Mononuclear cell (primary cell): ENCODE measurements around the gene MATR3. TPM values are rescaled to one million over a fixed set of nuclear protein-coding genes. Genes with fewer than 3 reads are reported as not detected.
A peak's percentile ranks its signal among the peaks of the same experiment; 100 is the strongest.
"Not testable (repeated sequence)": the region's sequence is repeated elsewhere in the genome, so short reads cannot be mapped to it uniquely, and the experiment has no call there.

Source experiments
- H3K27me3 ChIP-seq: 2 replicates; pipeline ENCODE4 v1.6.0; 2011; ENCODE audit warnings: low read length, control low read depth; ENCODE audit not compliant: insufficient read depth
- H3K4me1 ChIP-seq: 2 replicates; pipeline ENCODE4 v1.5.1; 2011; ENCODE audit warnings: mild to moderate bottlenecking, low read length, control low read depth; ENCODE audit not compliant: insufficient read depth
- H3K4me3 ChIP-seq: 2 replicates; pipeline ENCODE4 v1.5.1; 2011; ENCODE audit warnings: mild to moderate bottlenecking, low read length, moderate library complexity
- H3K9me3 ChIP-seq: 2 replicates; pipeline ENCODE4 v1.5.1; 2011; ENCODE audit warnings: low read depth, mild to moderate bottlenecking, control low read depth, low read length
- total RNA-seq: library from RNA; depleted of rRNA; stranded (reverse); fragments of >200 nt; gene quantifications from one replicate; pipeline ENCODE4 v1.2.3, GENCODE V29; 2012

The MATR3 gene
- total RNA-seq, 1 donor = 691 TPM

DNA sequence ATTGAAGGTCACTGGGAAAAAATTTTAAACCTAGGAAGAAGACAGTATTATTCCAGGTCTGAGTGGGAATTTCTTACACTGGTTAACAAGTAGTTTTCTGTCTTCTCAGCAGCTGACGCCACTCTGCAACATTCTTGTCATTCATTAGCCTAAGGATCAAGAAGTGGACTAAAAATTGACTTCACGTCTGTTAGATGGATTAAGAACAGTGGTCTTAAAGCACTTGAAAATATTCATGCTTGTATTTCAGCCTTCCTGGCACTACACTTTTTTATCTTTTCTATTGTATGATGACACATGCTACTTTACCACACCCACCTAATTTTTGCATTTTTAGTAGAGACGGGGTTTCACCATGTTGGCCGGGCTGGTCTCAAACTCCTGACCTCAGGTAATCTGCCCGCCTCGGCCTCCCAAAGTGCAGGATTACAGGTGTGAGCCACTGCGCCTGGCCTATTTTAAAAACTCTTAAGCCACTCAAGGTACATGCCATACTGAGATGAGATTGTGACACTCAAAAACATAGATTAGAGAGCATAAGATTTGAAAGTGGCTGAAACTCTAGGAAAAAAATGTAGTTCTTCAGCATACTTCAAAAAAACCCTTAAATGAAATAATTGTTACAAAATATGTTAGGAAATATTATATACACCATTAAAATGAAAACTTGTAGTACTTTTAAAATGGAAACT lies 8.4 kb downstream of the MATR3 start:
- Histone ChIP-seq H3K4me3 (no peak overlapping the region), H3K4me1 (peaks cover 48% of the 10 kb centered on the region), H3K9me3 (no peaks in the 10 kb centered on the region), H3K27me3 (no peaks in the 10 kb centered on the region)

DNA sequence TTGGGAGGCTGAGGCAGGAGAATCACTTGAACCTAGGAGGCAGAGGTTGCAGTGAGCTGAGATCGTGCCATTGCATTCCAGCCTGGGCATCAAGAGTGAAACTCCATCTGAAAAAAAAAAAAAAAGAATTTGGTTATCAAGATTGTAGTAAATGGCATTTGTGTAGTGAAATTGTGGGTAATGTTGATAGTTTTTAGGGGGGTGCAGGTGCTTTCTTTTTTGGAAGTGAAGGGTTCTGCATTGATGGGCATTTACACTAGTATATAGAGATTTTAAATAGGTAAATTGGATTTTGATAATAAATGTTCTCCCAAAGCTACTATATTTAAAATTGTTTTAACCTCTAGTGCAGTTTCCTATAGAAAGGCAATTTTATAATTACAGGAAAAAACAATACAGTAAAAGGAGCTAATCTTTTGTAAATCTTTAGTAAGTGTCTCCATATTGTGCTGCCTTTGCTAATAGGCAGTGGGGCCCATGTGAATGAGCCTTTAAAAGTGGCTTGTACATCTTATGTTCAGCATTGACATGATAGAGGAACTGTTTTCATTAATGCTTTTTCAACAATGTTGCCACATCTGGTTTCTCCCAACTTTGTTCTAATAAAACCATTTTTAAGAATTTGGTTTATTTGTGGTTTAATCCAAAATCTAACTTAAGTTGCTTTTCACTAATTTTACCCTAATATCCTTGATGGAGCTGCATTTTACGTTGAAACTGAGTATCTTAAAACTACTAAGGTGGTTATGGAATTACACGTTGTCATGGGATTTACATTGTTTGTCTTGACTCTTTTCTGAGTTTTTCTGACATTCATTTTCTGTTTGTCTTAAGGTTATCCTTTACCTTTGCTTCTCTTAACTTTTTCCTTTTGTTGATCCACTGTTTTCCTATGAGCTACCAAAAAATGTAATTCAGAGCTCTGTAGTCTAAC lies 11.1 kb downstream of the MATR3 start:
- H3K9me3 ChIP-seq = no peaks in the 10 kb centered on the region
- no peak overlapping the region for H3K4me3 ChIP-seq
- H3K27me3 ChIP-seq = no peaks in the 10 kb centered on the region
- H3K4me1 ChIP-seq = peaks cover 40% of the 10 kb centered on the region

DNA sequence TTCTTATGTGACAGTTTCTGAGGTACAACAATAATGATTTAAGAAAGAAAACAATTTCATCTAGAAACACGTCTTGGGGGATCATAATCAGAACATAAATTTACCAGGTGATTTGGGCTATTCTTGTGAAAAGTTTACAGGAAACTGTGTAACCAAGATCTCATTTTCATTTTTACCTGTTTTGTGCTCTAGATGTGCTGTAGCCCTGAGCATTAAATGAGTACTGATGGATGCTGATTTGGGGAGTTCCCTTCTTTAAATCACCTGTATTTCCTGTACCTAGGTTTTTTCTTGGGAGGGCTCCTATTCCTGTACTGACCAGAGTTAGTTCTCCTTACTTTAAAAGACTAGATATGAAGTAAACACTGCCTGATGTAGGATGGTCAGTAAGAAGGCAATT lies 12.7 kb downstream of the MATR3 start:
- Histone ChIP-seq H3K4me1 (peaks cover 33% of the 10 kb centered on the region), H3K9me3 (no peaks in the 10 kb centered on the region), H3K4me3 (no peak overlapping the region), H3K27me3 (no peaks in the 10 kb centered on the region)

DNA sequence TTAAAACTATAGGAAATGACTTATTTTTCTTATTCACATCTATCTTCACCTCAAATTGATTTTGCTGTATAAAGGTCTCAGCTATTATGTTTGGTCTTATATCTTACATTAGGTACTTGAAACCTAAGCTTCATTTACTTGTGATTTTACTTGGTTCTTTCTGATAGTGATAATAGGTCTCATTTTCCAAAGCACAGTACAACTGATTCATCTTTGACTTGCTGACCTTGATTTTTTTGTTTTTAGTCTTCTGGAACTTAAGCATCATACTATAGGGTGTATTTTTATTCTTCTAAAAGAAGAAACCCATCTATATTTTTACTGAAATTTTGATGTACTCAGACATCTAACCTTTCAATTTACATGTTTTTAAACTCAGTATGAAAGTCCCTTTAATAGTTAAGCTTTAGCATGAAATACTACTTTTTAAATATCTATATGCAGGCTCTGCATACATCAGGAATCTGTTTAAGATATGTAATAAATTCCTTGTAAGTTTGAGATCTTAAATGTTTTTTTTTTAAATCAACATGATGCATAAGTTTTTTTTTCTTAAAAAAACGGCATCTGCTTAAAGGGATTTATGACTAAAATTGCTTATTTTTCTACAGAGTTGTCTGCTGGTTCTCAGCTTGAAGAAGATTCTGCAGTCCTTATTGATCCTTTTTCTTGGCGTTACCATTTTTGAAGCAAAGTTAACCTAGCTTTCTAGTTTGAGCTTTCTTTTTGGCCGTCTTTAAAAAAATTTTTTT lies 13.3 kb downstream of the MATR3 start:
- Histone ChIP-seq H3K9me3 (no peaks in the 10 kb centered on the region), H3K27me3 (no peaks in the 10 kb centered on the region), H3K4me1 (peaks cover 35% of the 10 kb centered on the region), H3K4me3 (no peak overlapping the region)

DNA sequence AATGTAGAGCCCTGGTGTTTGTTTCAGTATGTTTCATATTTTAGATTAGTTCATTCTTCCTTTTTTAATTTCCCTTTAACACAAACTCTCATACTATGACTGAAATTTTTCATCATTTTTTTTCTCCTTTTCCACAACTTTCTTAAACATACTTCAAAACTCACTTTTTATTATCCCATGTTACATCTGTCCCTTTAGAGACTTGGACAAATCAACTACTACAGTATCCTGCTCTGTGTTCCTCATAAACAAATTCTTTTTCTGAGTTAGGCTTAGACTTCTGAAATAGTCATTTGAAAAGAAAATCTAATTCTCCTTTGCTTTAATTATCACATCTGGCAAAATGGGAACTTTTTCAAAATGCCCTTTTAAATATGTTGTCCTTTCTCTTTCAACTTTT lies 15.3 kb downstream of the MATR3 start:
- Histone ChIP-seq H3K4me3 (no peak overlapping the region), H3K9me3 (no peaks in the 10 kb centered on the region), H3K4me1 (peaks cover 34% of the 10 kb centered on the region), H3K27me3 (no peaks in the 10 kb centered on the region)

DNA sequence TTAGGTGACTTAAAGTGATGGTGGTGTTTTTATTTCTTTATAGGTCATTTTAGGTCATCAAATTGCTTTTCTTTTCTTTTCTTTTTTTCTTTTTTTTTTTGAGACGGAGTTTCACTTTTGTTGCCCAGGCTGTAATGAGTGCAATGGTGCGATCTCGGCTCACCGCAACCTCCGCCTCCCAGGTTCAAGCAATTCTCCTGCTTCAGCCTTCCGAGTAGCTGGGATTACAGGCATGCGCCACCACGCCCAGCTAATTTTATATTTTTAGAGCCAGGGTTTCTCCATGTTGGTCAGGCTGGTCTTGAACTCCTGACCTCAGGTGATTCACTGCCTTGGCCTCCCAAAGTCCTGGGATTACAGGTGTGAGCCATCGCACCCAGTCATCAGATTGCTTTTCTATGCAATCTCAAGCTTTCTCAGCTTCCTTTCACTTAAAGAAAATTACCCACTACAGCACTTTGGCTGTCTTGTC lies 17.2 kb downstream of the MATR3 start:
- H3K9me3 ChIP-seq, H3K27me3 ChIP-seq, H3K4me3 ChIP-seq: not testable (repeated sequence)
- peaks cover 30% of the 10 kb centered on the region for H3K4me1 ChIP-seq

DNA sequence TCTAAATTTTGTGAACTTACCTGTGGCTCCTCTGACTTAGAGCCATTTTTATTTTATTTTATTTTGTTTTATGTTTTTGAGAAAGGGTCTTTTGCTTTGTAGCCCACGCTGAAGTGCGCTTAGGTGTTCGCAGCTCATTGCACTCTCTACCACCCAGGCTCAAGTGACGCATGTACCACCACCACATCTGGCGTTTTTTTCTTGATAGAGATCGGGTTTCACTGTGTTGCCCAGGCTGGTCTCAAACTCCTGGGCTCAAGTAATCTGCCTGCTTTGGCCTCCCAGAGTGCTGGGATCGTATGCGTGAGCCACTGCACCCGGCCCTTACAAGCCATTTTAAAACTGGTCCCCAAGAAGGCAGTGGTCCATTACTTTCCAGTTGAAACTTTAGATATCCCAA lies 18.5 kb downstream of the MATR3 start:
- Histone ChIP-seq H3K9me3 (no peaks in the 10 kb centered on the region), H3K4me3 (no peak overlapping the region), H3K27me3 (no peaks in the 10 kb centered on the region), H3K4me1 (peaks cover 30% of the 10 kb centered on the region)

DNA sequence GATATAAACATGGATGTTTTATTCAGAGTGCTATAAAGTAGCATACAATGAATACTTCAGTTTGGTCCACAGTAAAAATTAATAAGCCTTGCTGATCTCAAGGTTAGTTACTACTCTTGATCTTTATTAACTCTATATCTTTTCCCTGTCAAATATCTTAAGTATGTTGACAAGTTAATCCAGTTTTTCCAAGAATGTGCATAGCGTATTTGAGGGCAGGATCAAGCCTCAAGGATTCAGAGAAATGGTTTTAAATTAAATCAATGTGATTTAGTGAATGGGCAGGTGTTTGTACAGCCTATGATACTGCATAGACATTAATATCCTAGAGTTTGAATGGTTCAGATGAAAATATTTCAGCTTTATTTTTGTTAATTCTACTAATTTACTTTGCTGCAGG lies 20.7 kb downstream of the MATR3 start:
- Histone ChIP-seq H3K4me1 (peaks cover 21% of the 10 kb centered on the region), H3K4me3 (no peak overlapping the region), H3K9me3 (no peaks in the 10 kb centered on the region), H3K27me3 (no peaks in the 10 kb centered on the region)

DNA sequence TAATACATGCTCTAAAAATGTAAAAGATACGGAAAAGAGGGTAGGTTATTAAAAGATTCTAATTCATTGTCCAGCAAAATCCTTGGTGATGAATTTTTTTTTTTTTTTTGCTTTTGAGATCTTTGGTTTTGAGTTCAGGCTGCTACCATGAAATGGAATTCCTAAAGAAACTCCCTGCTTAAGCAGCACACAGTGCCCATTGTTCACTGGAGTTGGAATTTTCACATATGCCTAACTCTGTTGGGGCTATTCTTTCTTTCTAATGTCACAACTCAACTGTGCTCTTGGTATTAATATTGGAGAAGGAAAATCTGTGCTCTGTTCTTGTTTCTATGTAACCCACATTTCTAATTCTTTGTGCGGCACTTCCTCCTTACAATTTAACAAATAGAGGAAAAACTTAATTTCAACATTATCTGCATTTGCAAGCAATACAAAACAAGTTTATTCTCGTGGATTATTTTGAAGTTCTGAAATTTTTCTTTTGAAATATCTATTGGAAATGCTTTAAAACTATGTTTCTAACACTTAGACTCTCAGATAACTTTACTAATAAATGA lies 21.6 kb downstream of the MATR3 start:
- no peak overlapping the region for H3K4me3 ChIP-seq
- no peaks in the 10 kb centered on the region for H3K27me3 ChIP-seq
- peaks cover 21% of the 10 kb centered on the region for H3K4me1 ChIP-seq
- H3K9me3 ChIP-seq = no peaks in the 10 kb centered on the region

DNA sequence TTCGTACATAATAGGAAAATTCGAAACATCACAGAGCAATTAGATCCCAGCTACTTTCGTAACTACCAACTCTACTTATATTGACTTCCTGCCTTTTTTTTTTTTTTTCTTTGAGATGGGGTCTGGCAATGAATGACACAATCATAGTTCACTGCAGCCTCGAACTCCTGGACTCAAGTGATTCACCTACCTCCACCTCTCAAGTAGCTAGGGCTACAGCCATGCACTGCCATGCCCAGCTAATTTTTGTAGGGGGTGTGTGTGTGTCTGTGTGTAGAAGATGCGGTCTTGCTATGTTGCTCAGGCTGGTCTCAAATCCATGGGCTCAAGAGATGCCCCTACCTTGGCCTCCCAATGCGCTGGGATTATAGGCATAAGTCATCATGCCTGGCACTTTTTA lies 42.3 kb downstream of the MATR3 start:
- Histone ChIP-seq H3K4me3 (no peak overlapping the region), H3K4me1 (peaks cover 3% of the 10 kb centered on the region), H3K9me3 (no peaks in the 10 kb centered on the region), H3K27me3 (no peaks in the 10 kb centered on the region)

DNA sequence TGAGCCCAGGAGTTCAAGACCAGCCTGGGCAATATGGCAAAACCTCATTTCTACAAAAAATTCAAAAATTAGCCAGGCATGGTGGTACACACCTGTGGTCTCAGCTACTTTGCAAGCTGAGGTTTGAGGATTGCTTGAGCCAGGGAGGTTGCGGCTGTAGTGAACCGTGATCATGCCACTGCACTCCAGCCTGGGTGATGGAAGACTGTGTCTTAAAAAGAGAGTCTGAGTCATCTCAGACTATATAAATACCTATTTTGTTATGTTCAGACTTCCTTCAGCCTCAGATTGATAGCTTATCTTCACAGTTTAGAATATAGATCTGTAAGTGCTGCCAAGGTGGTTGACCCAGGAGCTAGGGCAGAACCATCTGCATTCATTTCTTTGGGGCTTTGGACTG lies 46.5 kb downstream of the MATR3 start:
- Histone ChIP-seq H3K9me3 (no peaks in the 10 kb centered on the region), H3K27me3 (no peaks in the 10 kb centered on the region), H3K4me3 (no peak overlapping the region), H3K4me1 (peaks cover 38% of the 10 kb centered on the region)

DNA sequence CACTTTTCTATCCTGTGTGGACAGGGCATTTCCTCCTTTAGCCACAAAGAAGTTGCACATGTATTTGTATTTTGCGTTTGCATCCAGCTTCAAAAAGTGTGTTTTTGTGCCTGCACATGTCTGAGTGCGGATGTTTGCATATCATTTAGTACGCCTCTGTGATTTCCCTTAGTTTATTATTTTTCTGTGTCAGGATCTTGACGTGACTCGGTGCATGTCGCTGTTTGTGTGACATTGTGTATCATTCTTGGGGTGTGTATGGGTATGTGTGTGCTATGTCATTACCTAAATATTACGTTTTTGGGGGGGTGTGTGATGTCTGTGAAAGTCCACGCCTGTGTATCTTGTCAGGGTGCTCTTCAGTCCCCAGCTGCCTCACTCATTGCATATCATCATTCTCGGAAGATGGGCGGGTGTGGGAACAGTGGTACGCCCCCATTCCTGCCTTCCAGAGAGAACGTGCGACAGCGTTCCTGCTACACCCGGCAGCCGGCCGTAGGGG lies 47.7 kb downstream of the MATR3 start:
- H3K4me3 ChIP-seq = peak overlapping the region; percentile 97

DNA sequence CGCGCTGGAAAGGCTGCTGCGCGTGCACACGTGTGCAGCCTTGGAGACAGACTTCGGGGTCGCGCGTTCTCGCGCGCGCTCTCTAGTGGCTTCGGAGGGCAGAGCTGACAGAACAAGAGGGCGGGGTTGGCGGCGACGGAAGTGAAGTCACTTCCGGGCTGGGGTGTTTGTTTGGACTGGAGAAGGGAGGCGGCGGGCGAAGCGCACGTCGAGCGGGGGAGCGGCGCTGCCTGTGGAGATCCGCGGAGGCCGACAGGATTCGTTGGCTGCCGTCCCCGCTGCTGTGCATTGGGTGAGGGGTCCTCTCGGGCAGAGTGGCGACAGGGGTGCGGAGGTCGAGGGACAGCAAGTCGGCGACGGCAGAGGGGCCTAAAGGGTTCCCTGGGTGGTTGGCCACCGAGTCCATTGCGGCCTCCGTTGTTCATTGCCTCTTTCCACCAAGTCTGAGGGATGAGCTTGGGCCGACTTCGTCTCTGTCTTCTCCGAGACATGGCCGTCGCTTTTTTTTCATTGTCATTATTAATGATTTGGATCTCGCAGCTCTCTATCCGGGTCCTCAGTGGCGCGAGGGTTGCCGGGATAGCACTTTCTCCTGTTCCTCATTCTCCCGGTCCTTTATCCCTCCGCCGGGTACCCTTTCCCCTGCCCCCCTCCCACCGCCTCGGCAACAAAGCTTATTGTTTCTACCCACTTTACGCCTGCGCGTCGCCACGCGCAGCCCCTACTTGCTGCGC lies 48.3 kb downstream of the MATR3 start, which contains the start of gene PAIP2:
TSS of gene PAIP2 (plus strand) at position 166 of the 734 bp plus-strand sequence. CDS start 21,931 bp downstream, outside the sequence.
- Histone ChIP-seq H3K27me3 (no peaks in the 10 kb centered on the region), H3K4me3 (peak within 1 kb of the TSS; percentile 97), H3K4me1 (peaks cover 43% of the 10 kb centered on the region), H3K9me3 (no peaks in the 10 kb centered on the region)

More for the DNA sequence above, 47.7 kb downstream of the MATR3 start:
- H3K9me3 ChIP-seq = no peaks in the 10 kb centered on the region
- H3K4me1 ChIP-seq = peaks cover 39% of the 10 kb centered on the region
- no peaks in the 10 kb centered on the region for H3K27me3 ChIP-seq

DNA sequence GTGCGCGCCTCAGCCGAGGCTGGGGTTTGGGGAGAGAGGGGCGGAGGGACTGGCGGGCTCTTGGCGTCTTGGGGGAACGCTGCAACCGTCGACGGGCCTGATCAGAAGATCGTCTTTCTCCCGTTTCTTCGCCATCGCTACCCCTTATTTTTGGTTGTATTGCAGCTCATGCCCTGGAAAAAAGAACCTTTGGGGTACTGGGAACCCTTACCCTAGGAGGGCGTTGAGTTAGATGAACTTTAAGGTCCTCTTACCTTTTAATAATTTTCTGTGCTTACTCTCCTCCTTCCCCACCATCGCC lies 48.8 kb downstream of the MATR3 start:
- H3K27me3 ChIP-seq = no peaks in the 10 kb centered on the region
- H3K9me3 ChIP-seq = no peaks in the 10 kb centered on the region
- H3K4me1 ChIP-seq = peaks cover 44% of the 10 kb centered on the region
- peak overlapping the region; percentile 97 for H3K4me3 ChIP-seq
